BLaER1 treated with 17β-estradiol and CSF1 and Interleukin-3, amounts not matched to agents 10 nM and 100 nM (cell line): ENCODE results near the gene ZNF516.

ENCODE experiments used
- H3K27ac ChIP-seq, 11 experiments: shearing (Covaris generic); formaldehyde crosslinking; 2 replicates each; pipeline ENCODE4 v1.8.1; 2022
- H3K27me3 ChIP-seq, 11 experiments: shearing (Covaris generic); formaldehyde crosslinking; 2 replicates each; pipeline ENCODE4 v1.8.1; 2022
- H3K36me3 ChIP-seq, 11 experiments: shearing (Covaris generic); formaldehyde crosslinking; 2 replicates each; pipeline ENCODE4 v1.8.1; 2022
- H3K4me1 ChIP-seq, 10 experiments: shearing (Covaris generic); formaldehyde crosslinking; 2 replicates each; pipeline ENCODE4 v1.8.1; 2022
- H3K4me2 ChIP-seq, 11 experiments: shearing (Covaris generic); formaldehyde crosslinking; 2 replicates each; pipeline ENCODE4 v1.8.1; 2022
- H3K4me3 ChIP-seq, 10 experiments: shearing (Covaris generic); formaldehyde crosslinking; 2 replicates each; pipeline ENCODE4 v1.8.1; 2022
- H3K9ac ChIP-seq, 11 experiments: shearing (Covaris generic); formaldehyde crosslinking; 2 replicates each; pipeline ENCODE4 v1.8.1; 2022
- H3K9me3 ChIP-seq, 11 experiments: shearing (Covaris generic); formaldehyde crosslinking; replicated peaks in 1 of 11; 2 replicates each; pipeline ENCODE4 v1.8.1; 2022
- H4K20me1 ChIP-seq, 11 experiments: shearing (Covaris generic); formaldehyde crosslinking; 2 replicates each; pipeline ENCODE4 v1.8.1; 2022
- Cebpa-rat ChIP-seq, 11 experiments: shearing (Covaris generic); IDR thresholded peaks; 2 replicates each; pipeline ENCODE4 v1.8.1; 2022

Gene ZNF516

DNA sequence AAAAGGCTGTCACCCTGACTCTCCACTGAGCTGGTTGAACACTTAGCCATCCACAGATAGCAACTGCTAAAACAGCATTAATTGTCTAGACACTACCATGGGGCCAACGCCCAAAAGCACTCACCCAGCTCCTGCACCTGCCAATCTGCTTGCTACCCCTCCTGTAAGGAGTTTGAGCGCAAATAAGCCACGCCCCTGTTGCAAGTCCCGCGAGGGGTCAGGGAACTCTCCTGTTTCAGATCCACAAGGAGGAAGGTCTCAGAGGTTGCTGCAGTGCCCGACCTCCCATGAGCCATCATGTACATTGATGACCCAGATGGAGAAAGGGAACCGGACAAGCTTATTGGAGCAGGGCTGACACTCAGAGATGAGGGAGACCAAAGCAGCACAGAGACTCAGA is 106.8 kb downstream of the ZNF516 start:
- H3K4me1 ChIP-seq: peaks cover 45 to 64% (median 58%) of the 10 kb centered on the region in 10 experiments
- peaks cover 11 to 56% (median 23%) of the 10 kb centered on the region in 11 experiments; a peak in 20 of 22 replicates for H3K36me3 ChIP-seq
- peaks cover 76 to 90% (median 86%) of the 10 kb centered on the region in 11 experiments for H4K20me1 ChIP-seq
- no peaks in the 10 kb centered on the region for H3K27me3 ChIP-seq
- H3K27ac ChIP-seq: no peak overlapping the region
- H3K4me2 ChIP-seq: peak overlapping the region in 10 of 11 experiments; percentile 65 to 95 (median 81); a peak in 10 of 22 replicates
- H3K4me3 ChIP-seq: no peak overlapping the region
- no peak overlapping the region for H3K9ac ChIP-seq
- TF ChIP-seq Cebpa-rat (IDR thresholded peaks at IDR 0.05): no peak
- peaks cover 7 to 31% (median 14%) of the 10 kb centered on the region in 11 experiments; a peak in 19 of 22 replicates for H3K9me3 ChIP-seq

- H3K9ac ChIP-seq: no peak overlapping the region
- peaks cover 82 to 97% (median 93%) of the 10 kb centered on the region in 11 experiments for H4K20me1 ChIP-seq
- H3K4me2 ChIP-seq: peak overlapping the region; percentile 65 to 95 (median 81)
- peaks cover 45 to 65% (median 58%) of the 10 kb centered on the region in 10 experiments for H3K4me1 ChIP-seq
- H3K27ac ChIP-seq: no peak overlapping the region
- H3K36me3 ChIP-seq: peaks cover 11 to 57% (median 26%) of the 10 kb centered on the region in 11 experiments; a peak in 20 of 22 replicates
- H3K9me3 ChIP-seq: peaks cover 7 to 31% (median 14%) of the 10 kb centered on the region in 11 experiments; a peak in 19 of 22 replicates
- no peaks in the 10 kb centered on the region for H3K27me3 ChIP-seq
- H3K4me3 ChIP-seq: no peak overlapping the region
- TF ChIP-seq Cebpa-rat (IDR thresholded peaks at IDR 0.05): no peak
These were observed 107.4 kb downstream of the ZNF516 start for GRCh38 chr18:76387608-76388007.

- Histone ChIP-seq H3K9ac (no peak overlapping the region), H3K9me3 (peaks cover 7 to 31% (median 14%) of the 10 kb centered on the region in 11 experiments; a peak in 19 of 22 replicates), H4K20me1 (peaks cover 81 to 97% (median 91%) of the 10 kb centered on the region in 11 experiments), H3K4me1 (peaks cover 45 to 65% (median 58%) of the 10 kb centered on the region in 10 experiments), H3K4me3 (peak overlapping the region in 1 of 10 experiments; percentile 54; a peak in 2 of 20 replicates), H3K27ac (0 out of 22 replicates have a peak overlapping the region, but pooled peaks of 1 of the 11 experiments have one; percentile 17), H3K27me3 (no peaks in the 10 kb centered on the region), H3K36me3 (peaks cover 11 to 60% (median 33%) of the 10 kb centered on the region in 11 experiments; a peak in 20 of 22 replicates), H3K4me2 (peak overlapping the region; percentile 65 to 95 (median 81))
- no peak for TF ChIP-seq Cebpa-rat (IDR thresholded peaks at IDR 0.05)
These were observed 108.2 kb downstream of the ZNF516 start for GRCh38 chr18:76386886-76387285.

DNA sequence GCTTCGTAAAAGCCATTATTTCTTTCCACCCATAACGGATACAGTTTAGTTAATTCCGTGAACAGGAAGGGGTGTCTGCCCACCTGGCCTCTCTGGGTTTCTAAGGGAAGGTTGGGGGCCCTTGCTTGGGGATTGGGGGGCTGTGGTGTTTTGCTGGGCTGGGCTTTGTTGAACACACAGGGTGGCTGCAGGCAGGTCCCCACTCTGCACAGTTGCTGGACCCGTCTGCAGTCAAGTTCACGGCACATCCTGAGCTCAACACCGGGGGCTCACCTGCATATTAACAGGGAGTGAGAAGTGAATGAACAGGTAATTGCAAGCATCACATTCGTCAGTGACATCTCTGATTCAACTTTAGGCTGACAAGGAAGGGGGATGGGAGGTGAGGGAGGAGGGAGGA is 109.0 kb downstream of the ZNF516 start:
- no peak for TF ChIP-seq Cebpa-rat (IDR thresholded peaks at IDR 0.05)
- no peak overlapping the region; a peak in 1 of 22 replicates for H3K27ac ChIP-seq
- peaks cover 7 to 31% (median 14%) of the 10 kb centered on the region in 11 experiments; a peak in 19 of 22 replicates for H3K9me3 ChIP-seq
- peaks cover 12 to 61% (median 32%) of the 10 kb centered on the region in 11 experiments; a peak in 21 of 22 replicates for H3K36me3 ChIP-seq
- H3K27me3 ChIP-seq: no peaks in the 10 kb centered on the region
- no peak overlapping the region; a peak in 1 of 20 replicates for H3K4me3 ChIP-seq
- peak overlapping the region in 9 of 11 experiments; percentile 71 to 95 (median 82); a peak in 17 of 22 replicates for H3K4me2 ChIP-seq
- H3K4me1 ChIP-seq: peaks cover 44 to 63% (median 53%) of the 10 kb centered on the region in 10 experiments
- peaks cover 73 to 97% (median 88%) of the 10 kb centered on the region in 11 experiments for H4K20me1 ChIP-seq
- no peak overlapping the region for H3K9ac ChIP-seq

DNA sequence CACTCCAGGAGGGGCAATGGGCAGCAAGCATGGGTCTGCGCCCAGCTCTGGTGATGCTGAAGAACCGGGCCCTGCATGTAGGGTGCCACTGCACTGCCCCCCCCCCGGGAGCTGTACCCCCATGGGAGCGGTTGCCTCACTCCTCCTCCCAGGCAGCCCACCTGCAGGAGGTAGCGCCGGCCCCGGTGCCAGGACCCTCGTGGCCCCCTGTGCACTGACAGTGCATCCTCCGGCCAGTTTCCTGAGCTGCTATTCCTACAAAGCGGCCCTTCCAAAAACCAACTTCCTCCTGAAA is 109.4 kb downstream of the ZNF516 start:
- no peak for TF ChIP-seq Cebpa-rat (IDR thresholded peaks at IDR 0.05)
- peaks cover 68 to 97% (median 88%) of the 10 kb centered on the region in 11 experiments for H4K20me1 ChIP-seq
- no peak overlapping the region for H3K27ac ChIP-seq

GRCh38 chr18:76384861-76385680 is 110.0 kb downstream of the ZNF516 start:
- no peak for TF ChIP-seq Cebpa-rat (IDR thresholded peaks at IDR 0.05)
- Histone ChIP-seq H3K4me1 (peaks cover 34 to 53% (median 44%) of the 10 kb centered on the region in 10 experiments), H3K9me3 (peaks cover 7 to 25% (median 14%) of the 10 kb centered on the region in 11 experiments; a peak in 19 of 22 replicates), H3K9ac (no peak overlapping the region), H3K27me3 (no peaks in the 10 kb centered on the region), H4K20me1 (peaks cover 63 to 97% (median 86%) of the 10 kb centered on the region in 11 experiments; a peak in 21 of 22 replicates), H3K27ac (no peak overlapping the region), H3K36me3 (peaks cover 22 to 61% (median 34%) of the 10 kb centered on the region in 11 experiments), H3K4me2 (peak overlapping the region in 3 of 11 experiments; percentile 71 to 83 (median 80); a peak in 2 of 22 replicates), H3K4me3 (no peak overlapping the region)

More for the DNA sequence above, 109.4 kb downstream of the ZNF516 start:
- no peak overlapping the region for H3K4me3 ChIP-seq
- peaks cover 17 to 61% (median 32%) of the 10 kb centered on the region in 11 experiments for H3K36me3 ChIP-seq
- H3K9ac ChIP-seq: no peak overlapping the region
- H3K27me3 ChIP-seq: no peaks in the 10 kb centered on the region
- H3K9me3 ChIP-seq: peaks cover 7 to 31% (median 14%) of the 10 kb centered on the region in 11 experiments; a peak in 19 of 22 replicates
- H3K4me1 ChIP-seq: peaks cover 40 to 59% (median 49%) of the 10 kb centered on the region in 10 experiments
- H3K4me2 ChIP-seq: peak overlapping the region in 5 of 11 experiments; percentile 71 to 95 (median 83); a peak in 5 of 22 replicates

GRCh38 chr18:76384114-76384790 is 110.8 kb downstream of the ZNF516 start:
- Histone ChIP-seq H3K4me3 (no peak overlapping the region), H3K4me1 (peaks cover 28 to 45% (median 36%) of the 10 kb centered on the region in 10 experiments), H3K4me2 (no peak overlapping the region), H4K20me1 (peaks cover 55 to 97% (median 78%) of the 10 kb centered on the region in 11 experiments; a peak in 21 of 22 replicates), H3K27ac (no peak overlapping the region), H3K9me3 (peaks cover 7 to 23% (median 14%) of the 10 kb centered on the region in 11 experiments; a peak in 19 of 22 replicates), H3K27me3 (no peaks in the 10 kb centered on the region), H3K9ac (no peak overlapping the region), H3K36me3 (peaks cover 30 to 63% (median 42%) of the 10 kb centered on the region in 11 experiments)
- no peak for TF ChIP-seq Cebpa-rat (IDR thresholded peaks at IDR 0.05)

DNA sequence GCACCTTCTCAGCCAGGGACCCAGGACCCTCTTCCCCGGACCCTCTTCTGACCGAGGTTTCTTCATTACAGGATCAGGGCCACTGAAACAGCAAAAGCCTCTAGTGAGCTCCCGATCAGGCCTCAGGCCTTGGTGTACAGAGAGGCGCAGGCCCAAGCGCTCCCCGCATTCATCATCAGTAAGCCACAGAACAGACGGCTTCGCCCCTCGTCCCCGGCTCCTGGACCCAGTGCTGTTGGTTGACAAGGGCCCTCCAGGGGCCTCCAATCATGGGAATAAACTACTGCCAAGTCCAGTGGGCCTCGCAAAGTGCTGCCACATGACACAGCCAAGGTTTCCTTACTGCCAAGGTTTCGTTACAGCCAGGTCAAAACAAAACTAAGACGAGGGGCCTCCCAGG is 111.4 kb downstream of the ZNF516 start:
- Histone ChIP-seq H3K4me2 (no peak overlapping the region), H3K4me1 (peaks cover 25 to 39% (median 31%) of the 10 kb centered on the region in 10 experiments), H3K9me3 (peaks cover 6 to 17% (median 8%) of the 10 kb centered on the region in 11 experiments; a peak in 18 of 22 replicates), H3K4me3 (no peak overlapping the region), H3K27ac (peak overlapping the region in 2 of 11 experiments; percentile 9 to 36; a peak in 2 of 22 replicates), H3K27me3 (no peaks in the 10 kb centered on the region), H3K9ac (no peak overlapping the region), H4K20me1 (peaks cover 52 to 97% (median 77%) of the 10 kb centered on the region in 11 experiments; a peak in 21 of 22 replicates), H3K36me3 (peaks cover 32 to 64% (median 46%) of the 10 kb centered on the region in 11 experiments)
- no peak for TF ChIP-seq Cebpa-rat (IDR thresholded peaks at IDR 0.05)
